22Rv1 (cell line): ENCODE results near the gene OMA1.

Experiments
- H3K27ac ChIP-seq: fragments of 450-650 bp; 2 replicates; pipeline ENCODE4 v1.5.1; 2017
- ZFX ChIP-seq: fragments of 450-650 bp; IDR thresholded peaks from 2 replicates; pipeline ENCODE4 v1.6.1; 2017; ENCODE audit warnings: antibody characterized with exemption, borderline replicate concordance
- TF ChIP-seq, protein P1 (sequence below): fragments of 450-650 bp; IDR thresholded peaks from 2 replicates; pipeline ENCODE4 v1.5.1; 2017; ENCODE audit warnings: mild to moderate bottlenecking

The OMA1 gene

GRCh38 chr1:58446368-58446767 lies 100.2 kb downstream of the OMA1 start:
- no peak for TF ChIP-seq ZFX
- TF ChIP-seq, protein P1, sequence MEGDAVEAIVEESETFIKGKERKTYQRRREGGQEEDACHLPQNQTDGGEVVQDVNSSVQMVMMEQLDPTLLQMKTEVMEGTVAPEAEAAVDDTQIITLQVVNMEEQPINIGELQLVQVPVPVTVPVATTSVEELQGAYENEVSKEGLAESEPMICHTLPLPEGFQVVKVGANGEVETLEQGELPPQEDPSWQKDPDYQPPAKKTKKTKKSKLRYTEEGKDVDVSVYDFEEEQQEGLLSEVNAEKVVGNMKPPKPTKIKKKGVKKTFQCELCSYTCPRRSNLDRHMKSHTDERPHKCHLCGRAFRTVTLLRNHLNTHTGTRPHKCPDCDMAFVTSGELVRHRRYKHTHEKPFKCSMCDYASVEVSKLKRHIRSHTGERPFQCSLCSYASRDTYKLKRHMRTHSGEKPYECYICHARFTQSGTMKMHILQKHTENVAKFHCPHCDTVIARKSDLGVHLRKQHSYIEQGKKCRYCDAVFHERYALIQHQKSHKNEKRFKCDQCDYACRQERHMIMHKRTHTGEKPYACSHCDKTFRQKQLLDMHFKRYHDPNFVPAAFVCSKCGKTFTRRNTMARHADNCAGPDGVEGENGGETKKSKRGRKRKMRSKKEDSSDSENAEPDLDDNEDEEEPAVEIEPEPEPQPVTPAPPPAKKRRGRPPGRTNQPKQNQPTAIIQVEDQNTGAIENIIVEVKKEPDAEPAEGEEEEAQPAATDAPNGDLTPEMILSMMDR, result no peak
- H3K27ac ChIP-seq, result no peak overlapping the region

DNA sequence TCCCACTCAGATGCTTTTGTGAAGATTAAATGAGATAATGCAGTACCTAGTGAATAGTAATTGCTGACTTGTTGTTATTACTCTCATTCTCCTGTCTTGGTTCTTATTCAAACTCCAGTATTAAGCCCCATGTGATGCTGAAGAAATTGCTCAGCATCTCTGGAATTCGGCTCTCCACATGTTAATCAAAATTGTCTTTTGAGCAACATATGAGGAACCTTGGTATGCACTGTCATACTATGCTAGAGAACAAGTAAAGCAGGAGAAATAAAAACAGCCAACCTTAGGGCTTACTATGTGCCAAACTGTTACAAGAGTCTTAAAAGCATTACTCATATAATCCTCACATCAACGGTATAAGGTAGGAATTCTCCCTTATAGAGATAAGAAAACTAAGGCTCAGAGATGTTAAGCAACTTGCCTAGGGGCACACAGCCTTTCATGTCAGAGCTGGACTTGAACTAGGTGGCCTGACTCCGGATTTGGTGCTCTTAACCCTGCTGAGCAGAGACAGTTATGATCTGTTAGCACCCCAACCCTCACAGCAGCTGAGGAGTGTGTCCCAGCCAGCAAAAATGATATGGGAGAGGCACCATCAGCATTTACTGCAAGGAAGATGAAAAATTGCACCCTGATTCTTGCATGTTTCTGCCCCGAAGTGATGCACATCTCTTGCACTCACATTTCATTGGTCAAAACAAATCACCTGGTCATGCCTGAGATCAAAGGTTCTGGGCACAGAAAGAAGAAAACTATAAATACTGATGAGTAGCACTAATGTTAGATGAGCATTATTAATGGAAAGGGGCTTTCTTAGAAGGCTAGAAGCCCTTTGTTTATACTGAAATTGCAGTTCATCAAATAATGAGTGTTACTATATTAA lies 102.3 kb downstream of the OMA1 start:
- no peak overlapping the region for H3K27ac ChIP-seq
- TF ChIP-seq ZFX, result no peak
- TF ChIP-seq, protein P1, result no peak

DNA sequence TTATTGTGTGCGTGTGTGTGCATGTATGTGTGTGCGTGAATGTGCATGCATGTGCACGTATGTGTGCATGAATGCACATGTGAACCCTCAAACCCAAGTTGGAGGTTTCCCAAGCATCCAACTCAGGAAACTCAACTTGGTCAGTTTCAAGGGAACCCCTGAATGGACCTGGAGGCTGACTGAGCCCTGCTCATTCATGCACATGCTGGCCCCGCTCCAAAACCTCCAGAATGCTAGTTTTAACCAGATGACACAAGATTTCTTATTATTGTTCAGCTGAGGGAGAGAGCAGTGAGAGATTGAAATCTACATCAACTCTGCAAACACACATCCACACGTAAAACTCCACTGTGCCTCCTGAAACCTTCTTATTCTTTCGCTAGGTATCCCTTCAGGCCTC lies 104.4 kb downstream of the OMA1 start:
- no peak overlapping the region for H3K27ac ChIP-seq
- TF ChIP-seq, protein P1, result no peak
- TF ChIP-seq ZFX, result no peak

GRCh38 chr1:58441699-58442098 lies 104.8 kb downstream of the OMA1 start:
- H3K27ac ChIP-seq, result no peak overlapping the region
- TF ChIP-seq, protein P1, result no peak
- TF ChIP-seq ZFX, result no peak

GRCh38 chr1:58440696-58441095 lies 105.8 kb downstream of the OMA1 start:
- no peak for TF ChIP-seq ZFX
- TF ChIP-seq, protein P1, result no peak
- H3K27ac ChIP-seq, result no peak overlapping the region

DNA sequence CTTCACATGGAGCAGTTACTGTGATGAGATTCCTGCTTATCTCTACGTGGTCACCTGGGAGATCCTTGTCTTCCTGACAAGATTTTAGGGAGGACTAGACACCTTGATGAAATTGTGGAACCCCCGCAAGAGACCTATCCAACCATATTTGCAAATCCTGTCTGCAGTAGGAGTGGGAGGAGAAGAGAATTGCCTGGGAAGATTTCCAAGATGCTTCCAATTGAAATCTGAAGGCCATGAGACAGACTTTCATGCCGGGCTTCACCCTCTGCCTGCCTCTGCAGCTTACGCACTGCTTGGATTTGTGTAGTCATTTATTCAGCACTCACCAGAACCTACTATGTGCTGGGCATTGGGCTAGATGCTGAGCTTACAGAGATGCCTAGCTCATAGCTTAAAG lies 106.6 kb downstream of the OMA1 start:
- H3K27ac ChIP-seq, result no peak overlapping the region
- TF ChIP-seq ZFX, result no peak
- TF ChIP-seq, protein P1, result no peak

- no peak overlapping the region for H3K27ac ChIP-seq
- TF ChIP-seq ZFX, result no peak
- TF ChIP-seq, protein P1, result no peak
Observed at GRCh38 chr1:58438468-58438867, 108.1 kb downstream of the OMA1 start.
